Spinal cord (tissue), 10 donors: ENCODE results near the gene MROH2A. TPM values are rescaled to one million over a fixed set of nuclear protein-coding genes. Genes with fewer than 3 reads are reported as not detected.

ENCODE experiments used
- DNase-seq, 6 donors: peaks; one replicate each; pipeline versions ENCODE4 v3.0.0 to v3.0.0-alpha.2; 2013 to 2015; ENCODE audit warnings: low spot score in 6 of 6, low read depth in 4 of 6
- H3K27ac ChIP-seq: one replicate; pipeline ENCODE4 v1.5.1; 2013; ENCODE audit warnings: low read depth, low read length, control low read depth
- H3K27me3 ChIP-seq: one replicate; pipeline ENCODE4 v1.6.1; 2013; ENCODE audit warnings: low read length; ENCODE audit not compliant: control insufficient read depth, insufficient read depth
- H3K36me3 ChIP-seq: one replicate; pipeline ENCODE4 v1.6.1; 2013; ENCODE audit warnings: low read length; ENCODE audit not compliant: control insufficient read depth, insufficient read depth
- H3K4me1 ChIP-seq: one replicate; pipeline ENCODE4 v1.6.1; 2013; ENCODE audit warnings: low read length; ENCODE audit not compliant: control insufficient read depth, insufficient read depth
- H3K4me3 ChIP-seq: one replicate; pipeline ENCODE4 v1.5.1; 2013; ENCODE audit warnings: low read depth, low read length, control low read depth
- H3K9me3 ChIP-seq: one replicate; pipeline ENCODE4 v1.6.1; 2013; ENCODE audit warnings: low read length; ENCODE audit not compliant: control insufficient read depth, insufficient read depth
- WGBS: methylation state at CpG from one replicate; pipeline ENCODE4 v1.1.5; 2013; ENCODE audit warnings: missing lambda C conversion rate; ENCODE audit not compliant: insufficient coverage; 5-methylcytosine and 5-hydroxymethylcytosine counted together
- polyA plus RNA-seq, 2 donors: library from polyadenylated mRNA; unstranded; fragments of 120-200 nt; gene quantifications; one replicate each; pipeline ENCODE4 v1.2.1, GENCODE V29; 2013; ENCODE audit not compliant: insufficient read length in 2 of 2
- total RNA-seq, 2 donors: library from RNA; depleted of rRNA in 1 of 2; stranded (reverse); fragments of 120-200 nt in 1 of 2; fragments of >200 nt in 1 of 2; gene quantifications; one replicate each; pipeline versions ENCODE4 v1.2.3 to v1.2.4, GENCODE V29; 2013 to 2014
- donor health status: healthy.

MROH2A gene
- total and polyA plus RNA-seq, 4 donors, result under 0.01 to 0.12 TPM; not detected in 2

GRCh38 chr2:233832414-233832813, 54.3 kb downstream of the MROH2A start:
- Histone ChIP-seq H3K36me3 (peaks cover 4% of the 10 kb centered on the region), H3K27ac (no peak overlapping the region), H3K4me1 (no peaks in the 10 kb centered on the region), H3K27me3 (no peaks in the 10 kb centered on the region), H3K9me3 (no peaks in the 10 kb centered on the region), H3K4me3 (no peak overlapping the region)
- WGBS, result 79% methylated on average over 6 of the region's 9 CpGs
- DNase-seq, result no peak

GRCh38 chr2:233832869-233833311, 54.8 kb downstream of the MROH2A start:
- 35% methylated on average over 6 of the region's 7 CpGs for WGBS
- Histone ChIP-seq H3K9me3 (no peaks in the 10 kb centered on the region), H3K36me3 (peaks cover 4% of the 10 kb centered on the region), H3K27ac (no peak overlapping the region), H3K4me3 (no peak overlapping the region), H3K27me3 (no peaks in the 10 kb centered on the region), H3K4me1 (no peaks in the 10 kb centered on the region)
- DNase-seq, result peak in 2 of 6 donors; percentile 49 to 70

- H3K27ac ChIP-seq, result no peak overlapping the region
- H3K36me3 ChIP-seq, result peaks cover 4% of the 10 kb centered on the region
- DNase-seq, result peak in 2 of 6 donors; percentile 21 to 62
- no peaks in the 10 kb centered on the region for H3K27me3 ChIP-seq
- H3K4me3 ChIP-seq, result no peak overlapping the region
- H3K4me1 ChIP-seq, result no peaks in the 10 kb centered on the region
- WGBS, result 24% methylated on average over 3 of the region's 10 CpGs
- H3K9me3 ChIP-seq, result no peaks in the 10 kb centered on the region
Observed at GRCh38 chr2:233833345-233833744, 55.2 kb downstream of the MROH2A start.

- no peak for DNase-seq
- WGBS, result 93% methylated on average over 8 of the region's 14 CpGs
- H3K9me3 ChIP-seq, result no peaks in the 10 kb centered on the region
- H3K4me1 ChIP-seq, result no peaks in the 10 kb centered on the region
- H3K36me3 ChIP-seq, result peaks cover 13% of the 10 kb centered on the region
- H3K4me3 ChIP-seq, result no peak overlapping the region
- no peak overlapping the region for H3K27ac ChIP-seq
- H3K27me3 ChIP-seq, result no peaks in the 10 kb centered on the region
Observed at GRCh38 chr2:233835230-233836186, 57.4 kb downstream of the MROH2A start.

- H3K36me3 ChIP-seq, result peaks cover 13% of the 10 kb centered on the region
- H3K27ac ChIP-seq, result no peak overlapping the region
- no peaks in the 10 kb centered on the region for H3K27me3 ChIP-seq
- H3K9me3 ChIP-seq, result no peaks in the 10 kb centered on the region
- 100% methylated on average over 1 of the region's 7 CpGs for WGBS
- H3K4me3 ChIP-seq, result no peak overlapping the region
- DNase-seq, result no peak
- H3K4me1 ChIP-seq, result no peaks in the 10 kb centered on the region
Observed at GRCh38 chr2:233836359-233836758, 58.2 kb downstream of the MROH2A start.

- Histone ChIP-seq H3K27me3 (no peaks in the 10 kb centered on the region), H3K4me1 (no peaks in the 10 kb centered on the region), H3K36me3 (peaks cover 13% of the 10 kb centered on the region), H3K9me3 (no peaks in the 10 kb centered on the region), H3K27ac (no peak overlapping the region), H3K4me3 (no peak overlapping the region)
- DNase-seq, result no peak
- WGBS, result 67% methylated on average over 3 of the region's 9 CpGs
Observed at GRCh38 chr2:233837694-233838229, 59.6 kb downstream of the MROH2A start.

- Histone ChIP-seq H3K4me3 (no peak overlapping the region), H3K27me3 (no peaks in the 10 kb centered on the region), H3K36me3 (peaks cover 13% of the 10 kb centered on the region), H3K27ac (no peak overlapping the region), H3K4me1 (no peaks in the 10 kb centered on the region), H3K9me3 (no peaks in the 10 kb centered on the region)
- DNase-seq, result no peak
- WGBS, result 78% methylated on average over 7 of the region's 7 CpGs
Observed at GRCh38 chr2:233838251-233838650, 60.1 kb downstream of the MROH2A start.

- Histone ChIP-seq H3K4me3 (no peak overlapping the region), H3K4me1 (no peaks in the 10 kb centered on the region), H3K27me3 (no peaks in the 10 kb centered on the region), H3K9me3 (no peaks in the 10 kb centered on the region), H3K36me3 (peaks cover 13% of the 10 kb centered on the region), H3K27ac (no peak overlapping the region)
- 91% methylated on average over 12 of the region's 12 CpGs for WGBS
- DNase-seq, result no peak
Observed at GRCh38 chr2:233838726-233839446, 60.8 kb downstream of the MROH2A start.

GRCh38 chr2:233839447-233839820, 61.3 kb downstream of the MROH2A start:
- WGBS, result 95% methylated on average over 9 of the region's 10 CpGs
- peaks cover 13% of the 10 kb centered on the region for H3K36me3 ChIP-seq

More at GRCh38 chr2:233839447-233839820, 61.3 kb downstream of the MROH2A start:
- no peak for DNase-seq
- no peaks in the 10 kb centered on the region for H3K27me3 ChIP-seq
- no peaks in the 10 kb centered on the region for H3K4me1 ChIP-seq
- H3K9me3 ChIP-seq, result no peaks in the 10 kb centered on the region
- no peak overlapping the region for H3K27ac ChIP-seq
- H3K4me3 ChIP-seq, result no peak overlapping the region
